Measurements from ENCODE around the gene PCDH1.

The PCDH1 gene

GRCh38 chr5:141805874-141806595 is 72.2 kb downstream of the PCDH1 start:
- no peaks in the 10 kb centered on the region for H3K9me3 ChIP-seq

GRCh38 chr5:141804475-141804874 is 73.7 kb downstream of the PCDH1 start:
- Histone ChIP-seq H3K4me3 (ENCODE audit: low read depth, low read length) (no peak overlapping the region), H3K4me1 (peaks cover 33% of the 10 kb centered on the region), H3K27me3 (no peaks in the 10 kb centered on the region), H3K9me3 (no peaks in the 10 kb centered on the region), H3K36me3 (no peaks in the 10 kb centered on the region)
- no peak for TF ChIP-seq CTCF (IDR thresholded peaks at IDR 0.05; ENCODE audit: low read depth, low read length)
- DNase-seq, result no peak

More at GRCh38 chr5:141805874-141806595, 72.2 kb downstream of the PCDH1 start:
- H3K4me1 ChIP-seq, result peaks cover 26% of the 10 kb centered on the region
- DNase-seq, result no peak
- H3K36me3 ChIP-seq, result no peaks in the 10 kb centered on the region
- no peak overlapping the region for H3K4me3 ChIP-seq (ENCODE audit: low read depth, low read length)
- H3K27me3 ChIP-seq, result no peaks in the 10 kb centered on the region
- no peak for TF ChIP-seq CTCF (IDR thresholded peaks at IDR 0.05; ENCODE audit: low read depth, low read length)
